Left lung (tissue), 10 donors: Measurements from ENCODE around the gene DPH3. TPM values are rescaled to one million over a fixed set of nuclear protein-coding genes. Genes with fewer than 3 reads are reported as not detected.

Source experiments
- ATAC-seq: fragments of 200-7000 bp; cut with Tn5 transposase; one replicate; pipeline ENCODE4 v1.9.1; 2020; ENCODE audit warnings: moderate library complexity
- DNase-seq, 4 donors: peaks; one replicate each; pipeline ENCODE4 v3.0.0-alpha.2; 2013 to 2020
- H3K27ac ChIP-seq, 2 donors: fragments of 200-600 bp; sonication (generic) in 1 of 2; one replicate each; pipeline versions ENCODE4 v1.5.0 to v1.8.0; 2020 to 2021
- H3K27me3 ChIP-seq, 2 donors: fragments of 200-600 bp; sonication (generic) in 1 of 2; one replicate each; pipeline versions ENCODE4 v1.5.0 to v1.8.0; 2020 to 2021
- H3K36me3 ChIP-seq, 2 donors: fragments of 200-600 bp; sonication (generic) in 1 of 2; one replicate each; pipeline versions ENCODE4 v1.5.0 to v1.8.0; 2020 to 2021
- H3K4me1 ChIP-seq, 2 donors: fragments of 200-600 bp; one replicate each; pipeline ENCODE4 v1.8.0; 2021
- H3K4me3 ChIP-seq, 2 donors: fragments of 200-600 bp; sonication (generic) in 1 of 2; one replicate each; pipeline versions ENCODE4 v1.5.0 to v1.8.0; 2020 to 2021; ENCODE audit warnings: mild to moderate bottlenecking in 1 of 2
- H3K9me3 ChIP-seq, 2 donors: fragments of 200-600 bp; sonication (generic) in 1 of 2; one replicate each; pipeline versions ENCODE4 v1.5.0 to v1.8.0; 2020 to 2021
- intact Hi-C, 2 donors: fragments of 100-400 bp; cut with DNase I; formaldehyde crosslinking; loops; one replicate each; pipeline versions ENCODE4 v1.11.2 to v1.14.2; 2022
- polyA plus RNA-seq, 6 donors: library from polyadenylated mRNA; unstranded; fragments of 120-200 nt; gene quantifications; one replicate each; pipeline ENCODE4 v1.2.1, GENCODE V29; 2013; ENCODE audit not compliant: insufficient read length in 6 of 6
- total RNA-seq, 2 donors: library from RNA; stranded (reverse); fragmentation: NEBNext Ultra II Directional; extraction: Animal tissue kit (Norgen Biotek cat#: 25700); gene quantifications; one replicate each; pipeline ENCODE4 v1.2.1, GENCODE V29; 2021
- TF ChIP-seq, protein P1 (sequence below), 2 donors: fragments of 200-600 bp; sonication (generic) in 1 of 2; IDR thresholded peaks; one replicate each; pipeline versions ENCODE4 v1.5.0 to v1.8.0; 2021; ENCODE audit warnings: antibody characterized with exemption in 2 of 2
- donor health status: DM: no; HTN: yes; CAD: no.
- donor health status: DM: no; HTN: no; CAD: no.

DPH3 gene
- total and polyA plus RNA-seq, 8 donors = 15.4 to 30.4 (median 18.9) TPM

DNA sequence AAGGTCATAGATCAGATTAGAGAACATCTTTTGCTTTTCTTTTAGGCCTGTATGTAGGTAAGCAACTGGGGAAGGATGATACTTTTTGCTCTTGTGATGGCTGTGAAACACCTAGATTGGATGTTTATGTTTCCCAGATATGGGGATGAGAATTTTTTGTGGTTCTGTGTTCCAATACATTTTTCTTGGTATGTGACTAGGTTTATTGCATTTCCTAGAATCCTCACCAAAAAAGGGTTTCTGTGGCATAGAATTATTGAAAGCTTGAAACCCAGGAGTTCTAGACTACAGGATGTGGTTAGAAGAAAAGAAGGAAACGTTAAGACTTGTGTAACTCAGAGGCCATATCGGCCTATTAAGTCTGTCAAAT is 26.1 kb upstream of the DPH3 start:
- TF ChIP-seq, protein P1, sequence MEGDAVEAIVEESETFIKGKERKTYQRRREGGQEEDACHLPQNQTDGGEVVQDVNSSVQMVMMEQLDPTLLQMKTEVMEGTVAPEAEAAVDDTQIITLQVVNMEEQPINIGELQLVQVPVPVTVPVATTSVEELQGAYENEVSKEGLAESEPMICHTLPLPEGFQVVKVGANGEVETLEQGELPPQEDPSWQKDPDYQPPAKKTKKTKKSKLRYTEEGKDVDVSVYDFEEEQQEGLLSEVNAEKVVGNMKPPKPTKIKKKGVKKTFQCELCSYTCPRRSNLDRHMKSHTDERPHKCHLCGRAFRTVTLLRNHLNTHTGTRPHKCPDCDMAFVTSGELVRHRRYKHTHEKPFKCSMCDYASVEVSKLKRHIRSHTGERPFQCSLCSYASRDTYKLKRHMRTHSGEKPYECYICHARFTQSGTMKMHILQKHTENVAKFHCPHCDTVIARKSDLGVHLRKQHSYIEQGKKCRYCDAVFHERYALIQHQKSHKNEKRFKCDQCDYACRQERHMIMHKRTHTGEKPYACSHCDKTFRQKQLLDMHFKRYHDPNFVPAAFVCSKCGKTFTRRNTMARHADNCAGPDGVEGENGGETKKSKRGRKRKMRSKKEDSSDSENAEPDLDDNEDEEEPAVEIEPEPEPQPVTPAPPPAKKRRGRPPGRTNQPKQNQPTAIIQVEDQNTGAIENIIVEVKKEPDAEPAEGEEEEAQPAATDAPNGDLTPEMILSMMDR (IDR thresholded peaks at IDR 0.05) = no peak
- peaks cover 0 to 16% of the 10 kb centered on the region in 2 donors for H3K36me3 ChIP-seq
- H3K4me3 ChIP-seq = no peak overlapping the region
- no peaks in the 10 kb centered on the region for H3K27me3 ChIP-seq
- peaks cover 7 to 34% of the 10 kb centered on the region in 2 donors for H3K4me1 ChIP-seq
- intact Hi-C loops = no loop called here
- peaks cover 0 to 7% of the 10 kb centered on the region in 2 donors for H3K9me3 ChIP-seq
- peak overlapping the region in 1 of 2 donors; percentile 13 for H3K27ac ChIP-seq
- DNase-seq = no peak
- peak; percentile 67 for ATAC-seq

DNA sequence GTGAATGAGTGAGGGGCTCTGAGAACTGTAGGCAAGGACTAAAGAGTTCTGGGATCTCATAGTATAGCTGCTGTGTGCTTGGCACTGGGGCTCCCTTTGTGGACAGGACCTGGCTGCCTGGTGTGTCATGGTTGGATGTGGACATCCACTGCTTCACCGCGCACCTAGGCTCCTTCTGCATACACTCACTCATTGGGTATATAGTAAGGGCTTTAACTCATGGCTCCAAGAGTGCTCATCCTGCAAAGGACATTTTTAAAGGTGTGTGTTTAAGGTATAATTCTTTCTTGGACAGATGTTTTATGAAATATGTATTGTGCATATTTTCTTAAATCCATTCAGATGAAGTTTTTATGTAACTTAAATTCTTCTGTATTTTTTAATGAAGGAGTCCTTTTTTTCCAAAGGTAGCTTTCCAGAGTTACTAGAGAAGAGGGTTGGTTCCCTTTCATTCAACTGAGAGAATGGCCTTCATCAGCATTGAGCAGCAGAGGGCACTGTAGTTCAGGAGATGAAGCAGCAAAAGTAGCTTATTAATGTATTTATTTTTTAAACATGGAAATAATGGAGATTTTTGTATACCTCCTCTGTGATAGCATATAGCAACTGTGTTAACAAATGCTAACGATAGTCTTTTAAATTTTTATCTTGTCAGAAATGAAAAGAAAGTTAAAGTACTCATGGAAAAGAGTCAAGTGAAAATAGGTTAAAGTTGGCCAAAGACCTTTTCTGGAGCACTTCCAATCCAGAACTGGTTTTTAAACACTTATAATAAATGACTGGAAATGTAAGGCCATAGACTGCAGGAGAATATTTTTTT is 25.5 kb upstream of the DPH3 start:
- Histone ChIP-seq H3K36me3 (peaks cover 0 to 12% of the 10 kb centered on the region in 2 donors), H3K27ac (no peak overlapping the region), H3K4me3 (no peak overlapping the region), H3K9me3 (peaks cover 0 to 7% of the 10 kb centered on the region in 2 donors), H3K4me1 (peaks cover 7 to 34% of the 10 kb centered on the region in 2 donors), H3K27me3 (no peaks in the 10 kb centered on the region)
- ATAC-seq = peak; percentile 93
- TF ChIP-seq, protein P1 (IDR thresholded peaks at IDR 0.05) = peak; percentile 74 to 77
- intact Hi-C loops = no loop called here
- peak in 2 of 4 donors; percentile 59 to 68 for DNase-seq

DNA sequence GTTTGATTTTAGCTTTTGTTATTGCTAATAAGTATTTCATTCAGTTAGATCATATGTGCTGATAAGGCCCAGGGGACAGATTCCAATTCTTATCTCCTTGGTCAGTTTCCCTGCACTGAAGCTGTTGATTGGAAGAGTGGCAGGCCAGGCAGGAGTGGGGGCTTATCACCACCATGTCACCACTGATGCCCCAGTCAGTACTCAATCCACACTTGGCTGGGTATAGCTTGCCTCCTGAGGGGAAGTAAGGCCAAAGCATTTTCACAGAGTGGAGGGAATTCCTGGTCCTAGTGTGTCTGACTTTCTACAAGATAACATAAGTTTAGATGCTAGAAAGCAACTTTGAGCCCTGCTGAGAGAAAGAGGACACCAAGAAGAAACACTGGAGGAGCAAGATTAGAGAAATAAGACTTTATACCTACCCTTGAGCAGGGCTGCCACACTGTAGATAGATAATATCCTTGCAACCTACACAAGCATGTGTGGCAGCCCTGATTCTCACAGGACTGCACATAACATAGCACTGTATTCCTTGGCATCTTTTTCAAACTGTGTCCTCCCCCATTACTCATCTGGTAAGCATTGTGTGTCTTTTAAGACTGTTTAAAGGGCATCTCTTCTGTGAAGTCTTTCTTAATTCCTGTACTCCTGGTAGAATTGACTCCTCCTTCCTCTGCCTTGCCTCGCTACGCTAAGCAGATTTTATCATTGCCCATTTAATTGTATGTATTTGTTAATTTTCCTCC is 24.6 kb upstream of the DPH3 start:
- no peak overlapping the region for H3K27ac ChIP-seq
- no peak for DNase-seq
- intact Hi-C loops = loop anchor here in 1 of 2 donors (5.0 kb wide), 1 partner anchor 263 kb away; no protein-coding TSS in a partner anchor
- TF ChIP-seq, protein P1 (IDR thresholded peaks at IDR 0.05) = no peak
- H3K4me3 ChIP-seq = no peak overlapping the region
- peaks cover 7 to 34% of the 10 kb centered on the region in 2 donors for H3K4me1 ChIP-seq
- ATAC-seq = no peak
- no peaks in the 10 kb centered on the region for H3K27me3 ChIP-seq
- peaks cover 0 to 7% of the 10 kb centered on the region in 2 donors for H3K36me3 ChIP-seq
- H3K9me3 ChIP-seq = peaks cover 0 to 7% of the 10 kb centered on the region in 2 donors

DNA sequence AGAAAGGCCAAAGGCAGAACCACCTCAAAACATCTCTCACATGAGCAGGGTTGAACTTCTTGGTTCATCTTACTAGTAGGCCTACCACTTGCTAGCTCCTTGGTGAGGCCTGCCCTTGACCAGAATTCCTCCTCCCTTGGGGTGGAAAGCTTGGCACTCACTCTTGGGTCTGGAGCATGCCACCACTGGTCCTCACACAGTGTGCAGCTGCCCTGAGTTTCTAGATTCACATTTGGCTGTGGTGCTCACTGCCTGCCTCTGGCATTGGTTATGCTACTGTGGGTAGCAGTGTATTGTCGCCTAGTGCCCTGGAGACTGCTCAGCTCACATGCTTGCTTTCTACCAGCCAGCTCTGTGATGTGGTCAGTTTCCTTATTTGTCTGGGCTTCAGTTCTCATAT is 23.9 kb upstream of the DPH3 start:
- H3K4me1 ChIP-seq = peaks cover 7 to 34% of the 10 kb centered on the region in 2 donors
- peaks cover 0 to 9% of the 10 kb centered on the region in 2 donors for H3K36me3 ChIP-seq
- no peak overlapping the region for H3K27ac ChIP-seq
- TF ChIP-seq, protein P1 (IDR thresholded peaks at IDR 0.05) = no peak
- peaks cover 0 to 4% of the 10 kb centered on the region in 2 donors for H3K9me3 ChIP-seq
- H3K27me3 ChIP-seq = no peaks in the 10 kb centered on the region
- intact Hi-C loops = loop anchor here in 1 of 2 donors (5.0 kb wide), 1 partner anchor 264 kb away; no protein-coding TSS in a partner anchor
- H3K4me3 ChIP-seq = peak overlapping the region in 1 of 2 donors; percentile 10
- ATAC-seq (no peak), DNase-seq (no peak)
